Effector CD8-positive, alpha-beta T cell (primary cell): ENCODE measurements around the gene LRP1B.
"Not testable (repeated sequence)": the region's sequence is repeated elsewhere in the genome, so short reads cannot be mapped to it uniquely, and the experiment has no call there.

Experiments used
- DNase-seq: peaks from one replicate; lab custom pipeline; 2025; lab: John Stamatoyannopoulos, UW

Gene LRP1B

DNA sequence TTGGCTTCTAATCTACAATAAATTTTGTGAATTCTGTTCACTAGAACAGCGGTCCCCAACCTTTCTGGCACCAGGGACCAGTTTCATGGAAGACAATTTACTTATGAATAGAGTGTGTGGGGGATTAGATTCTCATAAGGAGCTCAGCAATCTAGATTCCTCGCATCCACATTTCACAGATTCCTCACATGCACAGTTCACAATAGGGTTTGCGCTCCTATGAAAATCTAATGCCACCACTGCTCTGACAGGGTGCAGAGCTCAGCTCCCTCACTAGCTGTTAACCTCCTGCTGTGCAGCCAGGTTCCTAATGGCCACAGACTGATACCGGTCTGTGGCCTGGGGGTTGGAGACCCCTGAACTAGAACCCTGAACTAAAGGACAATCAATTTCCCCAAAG is 1782.0 kb downstream of the LRP1B start:
- no peak for DNase-seq

DNA sequence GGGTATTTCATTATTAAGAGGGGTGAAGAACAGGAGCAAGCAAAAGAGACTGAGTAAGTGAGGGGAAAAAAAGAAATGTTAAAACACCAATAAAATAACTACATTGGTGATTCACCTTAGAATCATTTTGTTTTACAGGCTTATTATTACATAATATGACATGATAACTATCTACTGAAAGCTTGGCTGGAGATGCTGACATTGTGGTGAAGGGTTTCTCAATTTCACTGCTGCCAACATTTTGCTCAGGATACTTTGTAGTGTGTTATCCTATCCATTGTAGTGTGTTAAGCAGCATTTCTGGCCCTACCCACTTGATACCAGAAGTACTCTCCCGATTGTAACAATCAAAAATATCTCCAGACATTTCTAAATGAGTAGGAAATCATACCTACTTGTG is 1786.0 kb downstream of the LRP1B start:
- DNase-seq, result no peak

DNA sequence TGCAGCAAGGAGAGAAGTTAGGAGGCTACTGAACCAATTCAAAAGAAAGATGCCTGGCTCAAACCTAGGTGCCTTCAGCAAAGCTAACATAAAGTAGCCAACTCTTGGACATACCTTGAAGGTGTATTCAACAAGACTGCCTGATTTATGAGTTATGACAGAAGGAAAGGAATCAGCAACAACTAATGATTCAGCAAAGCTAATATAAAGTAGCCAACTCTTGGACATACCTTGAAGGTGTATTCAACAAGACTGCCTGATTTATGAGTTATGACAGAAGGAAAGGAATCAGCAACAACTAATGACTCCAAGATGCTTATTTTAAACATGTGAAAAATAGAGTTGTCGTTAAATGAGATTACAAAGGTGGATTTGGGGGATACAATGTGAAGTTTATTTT is 1786.5 kb downstream of the LRP1B start:
- DNase-seq, result not testable (repeated sequence)

DNA sequence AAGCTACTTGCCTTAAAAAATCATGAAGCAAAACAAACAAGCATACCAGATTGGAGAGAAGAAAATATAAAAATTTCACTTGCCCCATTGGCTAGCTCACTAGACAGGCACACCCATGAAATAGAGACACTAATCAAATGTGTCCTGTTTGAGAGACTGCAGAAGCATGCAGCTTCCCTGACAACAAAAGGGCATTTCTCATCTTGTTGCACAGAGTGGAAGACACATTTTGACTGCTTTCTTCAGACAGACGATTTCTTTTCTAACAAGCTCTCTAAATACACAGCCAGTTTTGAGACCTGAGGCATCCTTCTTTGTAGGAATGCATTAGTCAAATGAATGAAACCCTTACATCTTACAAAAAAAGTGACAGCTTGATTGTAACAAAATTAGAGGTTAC is 1792.0 kb downstream of the LRP1B start:
- DNase-seq, result no peak

DNA sequence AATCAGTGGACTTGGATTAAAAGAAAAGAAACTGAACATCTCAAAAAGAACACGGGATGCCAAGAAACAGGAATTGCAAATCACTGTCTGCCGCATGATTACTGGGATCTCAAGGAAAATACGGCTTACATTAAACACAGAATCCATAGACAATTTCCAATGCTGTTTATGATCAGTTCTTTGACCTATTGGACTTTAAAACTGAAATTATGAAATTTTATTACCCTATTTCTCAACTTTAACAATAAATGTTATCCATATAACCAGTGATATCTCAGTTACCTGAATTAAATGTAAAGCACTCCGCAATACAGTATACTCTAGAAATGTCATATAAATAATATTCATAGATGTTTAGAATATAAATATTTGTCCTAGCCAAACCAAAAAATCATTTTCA is 1793.8 kb downstream of the LRP1B start:
- no peak for DNase-seq

DNA sequence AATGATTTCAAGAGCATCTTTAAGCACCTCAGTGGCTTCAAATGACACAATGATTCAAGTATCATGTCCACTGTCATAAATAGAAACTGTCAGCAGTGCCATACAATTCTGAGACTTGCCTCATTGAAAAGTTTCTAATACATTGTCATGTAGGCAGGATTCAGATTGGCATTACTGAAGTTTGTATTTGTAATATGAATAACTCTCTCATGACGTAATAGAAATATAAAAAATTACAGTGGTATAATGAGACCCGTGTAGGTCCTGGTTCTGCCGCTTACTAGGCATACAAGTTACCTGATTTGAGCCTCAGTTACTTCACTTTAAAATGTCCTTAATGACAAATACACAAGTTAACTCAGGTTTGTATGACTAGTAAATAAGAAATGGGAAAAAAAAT is 1814.5 kb downstream of the LRP1B start:
- DNase-seq, result no peak

DNA sequence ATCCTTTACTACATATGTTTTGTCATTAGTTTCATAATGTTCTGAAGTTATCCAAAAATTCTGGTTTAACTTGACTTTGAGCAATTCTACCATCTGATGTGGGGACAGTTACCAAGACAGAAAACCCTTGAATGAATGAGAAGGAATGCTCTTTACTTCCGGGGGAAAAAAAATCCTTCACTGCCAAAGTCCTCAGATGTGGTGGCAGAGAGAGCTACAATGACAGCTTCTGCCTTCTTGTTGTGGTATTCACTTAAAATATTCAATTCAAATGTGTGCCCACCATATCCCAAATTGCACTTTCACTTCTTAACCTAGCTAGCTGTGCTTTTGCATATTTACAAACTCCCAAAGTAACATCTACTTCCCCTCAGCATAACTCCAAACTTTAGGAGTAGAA is 1818.9 kb downstream of the LRP1B start:
- DNase-seq, result no peak

DNA sequence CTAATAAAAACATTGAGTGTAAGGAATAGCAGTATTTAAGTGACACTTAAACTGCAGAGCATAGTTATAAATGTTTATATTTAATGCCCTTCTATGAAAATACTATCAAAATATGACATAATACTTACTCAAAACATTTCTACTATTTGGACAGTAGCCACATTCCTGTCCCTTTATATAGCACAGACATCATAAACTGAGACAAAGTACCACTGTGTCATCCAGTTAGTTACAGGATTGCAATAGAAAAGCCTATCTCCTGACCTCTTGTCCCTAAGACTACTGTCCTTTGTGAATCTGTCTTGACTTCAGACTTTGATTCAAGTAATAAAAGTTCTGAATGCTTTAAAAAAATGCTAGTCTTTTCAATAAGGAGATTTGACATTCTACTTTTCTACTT is 1822.1 kb downstream of the LRP1B start:
- no peak for DNase-seq

DNA sequence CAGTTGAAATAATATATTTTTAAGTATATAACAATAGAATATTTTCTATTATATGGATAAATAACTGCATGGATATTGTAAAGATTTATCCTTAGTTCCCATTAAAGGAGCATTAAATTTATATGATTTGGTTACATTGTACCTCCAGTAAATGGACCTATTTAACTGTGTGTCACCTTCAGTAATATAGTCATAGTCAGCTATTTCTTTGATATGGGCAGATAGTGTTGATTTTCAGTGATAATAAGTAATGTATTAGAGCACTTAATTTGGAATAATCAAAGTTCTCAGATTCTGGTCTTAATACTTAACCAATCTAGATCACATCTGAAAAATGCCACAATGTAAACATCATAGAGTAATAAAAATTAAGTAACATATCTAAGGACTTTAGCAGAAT is 1823.3 kb downstream of the LRP1B start:
- DNase-seq, result no peak

DNA sequence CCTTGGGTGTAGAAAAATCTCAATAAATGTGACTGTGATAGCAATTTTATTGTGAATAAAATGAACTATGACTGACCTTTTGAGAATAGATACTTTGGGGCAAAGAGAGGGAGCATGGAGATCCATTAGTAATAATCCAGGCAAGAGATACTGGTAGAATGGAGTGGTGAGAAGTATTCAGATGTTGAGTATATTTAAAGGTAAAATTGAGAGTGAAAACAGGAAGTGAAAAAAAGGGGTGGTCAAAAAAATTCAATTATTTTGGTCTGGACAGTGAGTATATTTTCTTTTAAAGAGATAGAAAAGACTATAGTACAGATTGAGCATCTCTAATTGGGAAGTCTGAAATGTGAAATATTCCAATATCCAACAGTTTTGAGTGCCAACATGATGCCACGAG is 1835.0 kb downstream of the LRP1B start:
- no peak for DNase-seq

DNA sequence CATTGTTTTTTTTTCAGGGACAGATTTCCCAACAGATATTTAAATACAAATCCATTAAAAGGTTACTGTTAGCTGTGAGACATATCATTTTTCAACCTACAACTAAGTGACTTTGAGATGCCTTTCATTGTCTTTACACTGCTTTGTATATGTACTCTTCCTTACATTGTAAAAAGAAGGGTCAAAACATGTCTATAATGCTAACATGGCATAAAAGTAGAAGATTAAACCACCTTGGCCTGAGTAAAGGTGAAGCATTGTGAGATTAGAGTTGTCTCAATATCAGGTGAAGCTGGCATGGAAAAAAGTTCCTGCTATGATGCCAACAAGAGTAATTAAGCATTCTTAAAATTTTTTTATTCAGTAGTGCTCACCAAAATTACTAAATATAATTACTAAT is 1842.1 kb downstream of the LRP1B start:
- DNase-seq, result no peak

DNA sequence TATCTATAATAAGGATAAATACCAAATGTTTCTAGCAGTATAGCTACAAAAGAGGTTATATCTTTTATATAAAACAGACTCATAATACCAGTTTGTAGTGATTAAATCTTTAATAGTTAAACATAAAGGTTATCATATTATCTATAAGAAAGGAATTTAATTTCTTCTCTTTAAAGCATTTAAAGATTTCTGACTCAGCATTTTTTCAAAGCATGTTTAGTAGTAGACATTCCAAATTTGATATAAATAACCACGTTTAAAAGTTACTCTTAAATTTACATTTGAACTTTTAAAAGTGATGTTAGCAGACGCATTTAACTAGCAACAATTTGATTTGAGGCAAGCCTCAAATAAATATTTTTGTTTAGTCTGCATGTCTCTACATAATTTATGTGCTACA is 1842.6 kb downstream of the LRP1B start:
- no peak for DNase-seq

DNA sequence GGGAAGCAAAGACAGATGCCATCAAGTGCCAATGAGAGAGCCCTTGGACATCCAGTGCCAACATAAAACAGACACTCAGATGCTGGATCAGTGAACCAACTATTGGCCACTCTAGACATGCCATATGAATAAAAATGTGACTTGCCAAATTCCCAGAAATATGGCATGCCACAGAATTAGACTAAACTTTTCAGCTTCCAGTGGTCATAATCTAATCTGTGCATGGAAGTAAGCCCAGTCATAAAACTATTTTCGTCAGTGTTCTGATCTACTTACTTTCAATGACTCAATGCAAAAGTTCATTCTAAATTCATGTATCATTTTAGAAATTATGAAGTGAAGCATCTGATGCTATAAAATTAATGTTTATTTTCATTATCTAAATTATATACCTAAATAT is 1844.4 kb downstream of the LRP1B start:
- no peak for DNase-seq

DNA sequence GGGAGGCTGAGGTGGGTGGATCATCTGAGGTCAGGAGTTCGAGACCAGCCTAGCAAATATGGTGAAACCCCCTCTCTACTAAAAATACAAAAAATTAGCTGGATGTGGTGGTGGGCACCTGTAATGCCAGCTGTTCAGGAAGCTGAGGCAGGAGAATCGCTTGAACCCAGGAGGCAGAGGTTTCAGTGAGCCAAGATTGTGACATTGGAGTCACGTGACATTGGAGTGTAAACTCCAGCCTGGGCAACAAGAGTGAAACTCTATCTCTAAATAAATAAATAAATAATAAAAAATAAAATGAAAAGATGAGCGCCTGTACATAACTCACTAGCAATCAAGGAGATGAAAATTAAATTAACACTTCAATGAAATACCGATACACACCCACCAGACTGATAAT is 1853.5 kb downstream of the LRP1B start:
- not testable (repeated sequence) for DNase-seq

DNA sequence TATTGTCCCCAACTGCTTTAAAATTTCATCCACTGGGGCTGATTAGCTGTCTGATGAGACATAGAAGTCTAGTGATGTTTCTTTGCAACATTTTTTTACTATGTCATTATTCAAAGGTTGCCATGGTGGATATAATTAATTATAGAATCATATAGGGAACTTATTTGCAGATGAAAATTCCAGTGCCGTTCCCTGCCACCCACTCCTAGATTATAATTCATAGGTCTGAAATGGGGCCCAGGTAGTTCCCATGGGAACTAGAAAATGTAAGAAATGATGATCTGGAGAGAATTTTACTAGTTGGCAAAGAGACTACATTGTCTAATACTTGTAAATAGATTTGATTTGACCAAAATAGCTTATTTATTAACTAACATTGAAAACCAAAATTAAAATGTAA is 1854.2 kb downstream of the LRP1B start:
- no peak for DNase-seq

DNA sequence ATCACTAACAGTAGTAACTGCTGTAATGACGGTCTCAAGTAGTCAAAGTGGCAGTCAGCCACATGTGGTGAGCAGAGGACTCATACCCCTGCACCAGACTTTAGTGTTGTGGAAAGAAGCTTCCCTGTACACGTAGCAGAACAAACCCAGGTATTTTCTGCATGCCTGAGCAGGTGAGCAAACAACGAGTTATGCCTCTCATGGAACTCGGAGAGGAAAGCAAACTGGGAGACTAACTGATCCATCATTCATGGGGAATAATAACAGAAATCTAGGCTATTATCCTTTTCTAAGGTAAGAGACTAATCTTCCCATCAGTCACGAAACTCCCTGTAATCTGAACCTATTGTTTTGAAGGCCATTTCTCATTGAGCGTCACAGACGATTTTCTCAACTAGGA is 1855.4 kb downstream of the LRP1B start:
- DNase-seq, result no peak

DNA sequence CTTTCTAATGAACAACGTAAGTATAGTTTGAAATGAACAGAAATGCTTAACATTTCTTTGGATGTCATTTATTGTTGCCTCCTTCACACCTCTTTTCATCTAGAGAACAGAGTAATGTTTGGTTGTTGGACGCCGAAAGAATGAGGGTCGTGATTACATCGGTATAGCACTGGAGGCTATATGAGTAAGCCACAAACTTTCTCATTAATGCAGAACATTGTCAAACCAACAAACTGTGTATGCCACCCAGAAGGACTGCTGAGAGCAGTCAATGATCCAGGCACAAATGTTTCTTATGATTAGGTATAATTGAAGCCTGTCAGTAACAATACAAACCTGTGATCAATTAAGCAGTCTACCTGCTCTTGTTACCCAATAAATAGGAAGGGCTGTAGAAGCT is 1855.9 kb downstream of the LRP1B start:
- no peak for DNase-seq

DNA sequence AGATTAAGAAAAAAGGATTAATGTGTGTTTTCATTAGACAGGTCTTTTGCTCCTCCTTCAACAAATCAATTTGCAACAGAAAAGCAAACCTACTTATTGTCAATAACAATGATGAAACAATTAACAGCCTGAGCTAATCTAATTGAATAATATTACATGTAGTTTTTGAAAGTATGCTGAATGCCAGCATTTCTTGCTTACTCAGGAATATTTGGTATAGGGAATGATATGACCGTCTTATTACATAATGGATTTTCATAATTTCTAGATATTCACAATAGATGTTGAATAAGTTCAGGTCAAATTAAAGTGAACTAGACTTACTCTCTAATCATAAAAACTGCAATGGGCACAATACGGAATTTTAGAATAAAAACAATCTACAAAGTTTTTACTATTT is 1856.9 kb downstream of the LRP1B start:
- no peak for DNase-seq

DNA sequence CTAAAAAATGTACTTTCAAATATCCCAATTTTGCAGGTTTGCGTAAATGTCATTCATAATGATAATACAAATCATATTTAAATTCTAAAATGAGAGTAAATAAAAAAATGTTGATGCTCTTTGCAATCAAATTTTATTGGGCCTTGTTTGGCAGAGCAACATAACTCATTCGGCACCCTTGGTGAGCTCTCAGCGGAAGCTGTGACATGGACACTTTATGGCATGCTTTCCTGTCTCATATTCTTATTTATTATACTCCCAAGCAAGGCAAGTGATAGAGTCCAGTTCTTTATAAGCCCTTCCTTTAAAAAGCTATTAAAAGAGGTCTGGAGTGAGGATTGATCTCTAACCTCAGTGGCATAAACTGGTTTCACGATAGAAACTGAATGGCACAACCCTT is 1857.4 kb downstream of the LRP1B start:
- no peak for DNase-seq

DNA sequence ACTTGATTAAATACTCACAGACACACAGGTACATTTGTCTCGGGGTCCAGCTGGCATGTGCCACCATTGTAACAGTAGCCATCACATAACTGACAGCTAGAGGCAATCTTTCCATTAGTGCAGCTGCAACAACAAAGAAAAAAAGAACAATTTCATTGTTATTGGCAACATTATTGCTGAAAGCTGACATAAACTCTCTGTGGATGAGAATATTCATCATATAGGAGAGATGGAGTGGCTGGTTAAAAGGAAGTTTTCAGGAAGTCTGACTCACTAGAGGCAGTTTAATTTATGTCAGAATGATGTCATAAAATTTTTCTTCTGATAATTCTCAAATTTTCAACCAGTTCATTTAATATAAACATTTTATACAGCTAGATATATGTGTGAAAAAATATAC is 1860.6 kb downstream of the LRP1B start:
- DNase-seq, result no peak

DNA sequence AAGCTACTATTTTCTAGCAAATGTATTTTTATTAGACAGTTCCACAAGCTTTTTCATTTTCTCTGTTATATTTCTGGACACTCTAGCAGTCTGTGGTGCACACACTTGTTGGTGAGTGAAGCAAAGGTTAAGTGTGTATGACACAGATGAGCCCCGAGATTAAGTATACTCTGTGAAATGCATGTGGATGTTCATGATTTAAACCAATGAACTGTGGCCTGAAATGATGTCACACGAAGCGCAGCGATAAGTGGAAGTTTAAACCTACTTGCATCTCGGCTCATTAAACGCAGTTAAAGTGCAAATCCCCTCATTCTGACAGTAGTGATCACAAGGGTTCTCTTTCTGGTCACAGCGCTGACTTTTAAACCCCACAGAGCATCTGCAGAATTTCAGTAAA is 1861.8 kb downstream of the LRP1B start:
- no peak for DNase-seq

DNA sequence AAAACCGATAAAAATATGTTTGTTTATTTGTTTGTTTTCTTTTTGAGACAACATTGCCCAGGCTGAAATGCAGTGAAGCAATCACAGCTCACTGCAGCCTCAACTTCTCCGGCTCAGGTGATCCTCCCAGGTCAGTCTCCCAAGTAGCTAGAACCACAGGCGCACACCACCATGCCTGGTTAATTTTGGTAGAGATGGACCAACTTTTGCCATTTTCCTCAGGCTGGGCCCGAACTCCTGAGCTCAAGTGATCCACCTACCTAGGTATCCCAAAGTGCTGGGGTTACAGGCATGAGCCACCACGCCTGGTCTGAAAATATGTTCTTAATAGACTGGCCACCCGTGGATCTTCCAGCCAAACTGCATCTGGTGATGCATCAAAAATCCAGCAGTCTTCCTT is 1867.9 kb downstream of the LRP1B start:
- no peak for DNase-seq

DNA sequence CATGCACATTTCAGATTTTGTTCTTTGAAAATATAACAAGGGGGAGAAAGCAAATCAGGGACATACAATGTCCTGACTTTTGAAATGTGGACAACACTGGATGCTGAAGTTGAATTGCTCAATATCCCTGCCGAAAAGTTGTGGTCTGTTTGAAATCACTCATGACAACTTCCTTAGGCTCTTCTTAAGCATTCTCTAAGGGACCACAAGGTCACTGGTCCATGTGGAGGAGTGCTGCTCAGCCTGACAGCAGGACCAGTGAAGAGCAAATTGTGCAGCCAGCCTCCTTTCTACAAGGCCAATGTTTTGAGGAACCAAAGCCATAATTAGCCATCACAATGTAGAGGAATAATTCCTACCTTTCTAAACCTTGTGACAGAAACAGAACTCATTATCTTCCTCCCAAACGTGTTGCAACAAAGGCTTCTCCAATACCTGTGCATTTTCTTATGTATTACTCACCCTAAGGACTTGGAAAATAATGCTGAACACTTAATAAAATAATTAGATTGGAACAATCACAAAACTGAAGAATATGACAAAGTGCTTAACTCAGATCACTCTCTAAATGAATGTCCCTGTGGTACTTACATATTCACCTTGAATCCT is 1873.0 kb downstream of the LRP1B start:
- no peak for DNase-seq

DNA sequence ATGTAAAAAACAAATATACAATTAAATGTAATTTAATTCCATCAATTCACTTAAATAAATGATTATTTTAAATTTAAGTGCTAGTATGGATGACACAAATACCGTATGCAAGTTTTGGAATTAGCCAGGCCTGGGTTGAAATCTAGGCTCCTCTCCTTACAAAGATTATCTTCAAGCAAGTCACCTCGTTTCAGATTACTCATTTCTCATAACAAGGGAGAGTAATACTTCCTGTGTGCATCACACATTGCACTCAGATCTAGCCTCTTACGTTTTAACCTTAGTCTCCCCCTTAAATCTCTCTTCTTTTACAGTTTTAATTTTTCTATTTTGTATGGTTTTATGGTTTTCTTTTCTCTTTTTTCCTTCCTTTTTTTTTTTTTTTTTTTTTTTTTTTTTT is 1874.7 kb downstream of the LRP1B start:
- no peak for DNase-seq

DNA sequence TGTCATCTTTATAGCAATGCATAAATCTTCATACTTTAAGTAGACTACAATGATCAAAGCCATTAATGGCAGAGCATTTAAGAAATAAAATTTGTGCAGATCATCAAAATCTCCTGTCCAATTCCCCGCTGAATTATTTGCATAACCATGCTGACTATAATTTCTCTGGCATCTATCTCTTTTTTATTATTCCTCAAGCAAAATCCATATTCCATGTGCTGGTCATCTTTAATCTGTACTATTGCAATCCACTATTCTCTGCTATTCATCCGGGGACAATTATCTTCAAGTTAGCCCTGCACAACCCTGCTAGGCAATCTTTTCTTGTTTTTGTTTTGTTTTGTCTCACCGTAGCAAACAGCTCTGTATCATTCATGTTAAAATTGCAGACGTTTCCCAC is 1881.0 kb downstream of the LRP1B start:
- DNase-seq, result no peak
